Left hindlimb (tissue), 1 donor: Measurements from ENCODE around the gene LGI4.

ENCODE experiments used
- DNase-seq: peaks from one replicate; pipeline ENCODE4 v3.0.0-alpha.2; 2018

The LGI4 gene

GRCh38 chr19:35084509-35084762 lies 50.4 kb downstream of the LGI4 start:
- DNase-seq: no peak

DNA sequence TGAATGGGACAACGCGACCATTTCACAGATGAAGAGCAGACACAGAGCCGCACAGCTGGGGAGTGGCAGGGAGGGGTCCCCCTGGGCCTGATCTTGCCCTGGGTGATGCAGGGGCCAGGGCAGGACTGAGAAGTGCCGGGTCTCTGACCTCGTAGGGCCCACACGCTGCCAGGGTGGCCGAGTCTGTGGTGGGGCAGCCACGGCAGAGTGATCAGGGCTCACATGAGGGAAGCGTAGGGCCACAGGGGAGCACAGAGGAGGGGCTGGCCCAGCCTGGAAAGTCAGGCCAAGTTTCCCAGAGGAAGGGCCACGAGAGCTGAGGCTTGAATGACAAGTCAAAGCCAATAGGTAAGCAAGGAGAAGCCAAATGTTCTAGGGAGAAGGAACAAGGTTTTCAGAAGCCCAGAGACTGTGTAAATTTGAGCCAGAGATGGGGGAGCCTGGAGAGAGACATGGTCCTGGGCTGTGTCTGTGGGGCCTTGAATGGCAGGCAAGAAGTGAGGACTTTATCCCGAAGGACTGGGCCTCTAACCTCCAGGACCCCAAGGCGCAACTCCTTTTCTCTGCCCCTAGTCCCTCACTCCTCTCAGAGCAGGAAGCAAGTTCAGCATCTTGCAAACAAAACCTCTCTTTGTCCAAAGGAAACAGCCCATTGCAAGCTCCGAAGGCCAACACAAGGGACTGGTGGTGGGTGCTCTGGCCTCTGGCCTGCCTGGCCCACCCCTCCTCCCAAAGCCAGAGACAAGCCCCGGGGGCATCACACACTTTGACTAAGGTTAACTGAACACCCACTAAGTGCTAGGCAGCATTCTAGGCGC lies 51.0 kb downstream of the LGI4 start:
- no peak for DNase-seq

- DNase-seq: no peak
Observed at GRCh38 chr19:35081201-35081600, 53.7 kb downstream of the LGI4 start.

DNA sequence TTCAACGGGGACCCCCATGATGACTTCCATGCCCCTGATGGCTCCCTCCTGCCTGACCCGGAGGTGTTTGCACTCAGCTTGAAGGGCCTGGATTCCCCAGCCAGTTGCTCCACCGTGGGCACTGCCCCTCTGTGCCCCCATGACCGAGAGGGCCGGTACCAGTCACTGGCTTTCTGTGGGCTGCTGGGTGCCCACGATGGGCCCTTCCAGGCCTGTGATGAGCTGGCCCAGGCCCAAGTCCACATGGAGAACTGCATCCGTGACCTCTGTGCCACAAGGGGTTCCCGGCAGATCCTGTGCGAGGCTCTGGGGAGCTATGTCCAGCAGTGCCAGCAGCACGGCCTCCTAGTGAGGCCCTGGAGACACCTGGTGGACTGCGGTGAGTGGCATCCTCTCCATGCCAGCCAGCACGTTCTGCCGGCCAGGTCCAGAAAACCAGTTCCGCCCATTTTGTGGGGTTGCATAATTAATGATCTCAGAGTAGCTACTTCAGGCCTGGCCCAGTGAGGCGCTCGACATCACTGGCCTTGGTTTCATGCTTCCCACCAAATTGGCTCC lies 54.2 kb downstream of the LGI4 start:
- DNase-seq: no peak

DNA sequence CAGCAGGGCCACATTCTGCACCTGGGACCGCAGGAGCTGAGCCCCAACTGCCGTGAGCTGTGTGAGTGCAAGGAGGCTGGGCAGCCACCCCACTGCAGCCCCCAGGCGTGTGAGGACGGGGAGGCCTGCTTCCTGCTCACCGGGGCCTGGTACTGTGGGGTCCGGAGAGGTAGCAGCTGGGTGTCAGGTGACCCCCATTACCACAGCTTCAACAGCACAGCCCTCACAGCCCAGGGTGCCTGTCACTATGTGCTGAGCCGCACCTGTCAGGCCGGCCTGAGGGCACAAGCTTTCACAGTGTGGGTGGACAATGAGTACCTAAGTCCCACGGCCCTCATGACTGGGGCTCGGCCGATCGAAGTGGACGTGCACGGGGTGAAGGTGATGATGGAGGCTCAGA lies 55.0 kb downstream of the LGI4 start:
- DNase-seq: no peak

- no peak for DNase-seq
Observed at GRCh38 chr19:35077411-35078223, 57.2 kb downstream of the LGI4 start.

DNA sequence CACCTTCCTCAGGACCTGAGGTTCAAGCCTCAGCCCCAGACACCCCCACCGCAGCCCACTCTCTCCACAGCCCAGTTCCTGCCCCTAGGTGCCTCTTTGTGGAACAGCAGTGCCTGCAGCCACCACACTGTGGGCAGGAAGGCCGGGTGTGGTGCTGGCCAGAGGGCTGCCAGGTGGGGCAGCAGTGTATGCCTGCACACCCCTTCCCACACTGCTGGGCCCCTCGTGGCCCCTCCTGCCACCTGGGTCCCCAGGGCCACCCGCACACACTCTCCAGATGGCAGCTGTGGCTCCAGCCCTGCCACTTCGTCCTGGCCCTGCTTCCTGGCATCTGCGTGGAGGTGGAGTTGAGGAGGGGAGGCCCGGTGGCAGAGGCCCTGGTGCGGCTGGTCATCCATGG lies 58.2 kb downstream of the LGI4 start:
- no peak for DNase-seq

GRCh38 chr19:35076026-35076370 lies 58.9 kb downstream of the LGI4 start:
- no peak for DNase-seq

DNA sequence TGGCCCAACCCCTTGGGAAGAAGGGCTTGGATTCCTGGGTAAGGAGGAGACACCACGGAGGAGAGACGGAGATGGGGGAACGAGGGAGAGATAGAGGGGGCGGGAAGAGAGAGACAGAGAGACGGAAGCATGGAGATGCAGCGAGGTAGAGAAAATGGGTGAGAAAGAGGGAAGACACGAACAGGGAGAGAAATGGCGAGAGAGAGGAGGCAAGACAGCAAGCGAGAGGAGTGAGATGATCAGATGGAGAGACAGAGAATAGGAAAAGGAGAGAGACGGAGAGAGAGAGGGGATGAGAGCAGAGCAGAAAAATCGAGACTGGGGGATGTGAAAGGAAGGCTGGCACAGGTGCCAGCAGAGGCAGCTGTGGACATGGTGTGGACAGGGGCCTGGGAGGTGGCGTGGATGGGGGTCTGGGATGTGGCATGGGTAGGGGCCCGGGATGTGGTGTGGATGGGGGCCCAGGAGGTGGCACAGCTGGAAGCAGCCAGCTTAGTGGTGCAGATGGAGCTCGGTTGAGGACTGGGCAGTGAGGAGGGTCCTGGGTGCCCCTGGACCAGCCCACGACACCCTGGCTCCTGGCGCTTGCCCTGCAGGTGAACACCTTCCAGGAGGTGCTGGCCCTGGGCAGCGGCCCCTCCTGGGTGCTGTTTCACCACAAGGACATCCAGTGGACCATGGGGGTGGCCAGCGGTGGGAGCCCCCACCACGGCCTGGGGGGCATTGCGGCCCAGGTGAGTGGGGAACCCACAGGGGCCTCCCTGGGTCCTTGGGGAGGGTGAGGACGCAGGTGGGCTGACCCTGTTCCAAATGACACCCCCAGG lies 59.4 kb downstream of the LGI4 start:
- DNase-seq: no peak
